GF-D8 (cell line): ENCODE data around the gene GPSM1.

Experiments
- DNase-seq: peaks from one replicate; lab custom pipeline; 2025; lab: John Stamatoyannopoulos, UW

GPSM1 gene

DNA sequence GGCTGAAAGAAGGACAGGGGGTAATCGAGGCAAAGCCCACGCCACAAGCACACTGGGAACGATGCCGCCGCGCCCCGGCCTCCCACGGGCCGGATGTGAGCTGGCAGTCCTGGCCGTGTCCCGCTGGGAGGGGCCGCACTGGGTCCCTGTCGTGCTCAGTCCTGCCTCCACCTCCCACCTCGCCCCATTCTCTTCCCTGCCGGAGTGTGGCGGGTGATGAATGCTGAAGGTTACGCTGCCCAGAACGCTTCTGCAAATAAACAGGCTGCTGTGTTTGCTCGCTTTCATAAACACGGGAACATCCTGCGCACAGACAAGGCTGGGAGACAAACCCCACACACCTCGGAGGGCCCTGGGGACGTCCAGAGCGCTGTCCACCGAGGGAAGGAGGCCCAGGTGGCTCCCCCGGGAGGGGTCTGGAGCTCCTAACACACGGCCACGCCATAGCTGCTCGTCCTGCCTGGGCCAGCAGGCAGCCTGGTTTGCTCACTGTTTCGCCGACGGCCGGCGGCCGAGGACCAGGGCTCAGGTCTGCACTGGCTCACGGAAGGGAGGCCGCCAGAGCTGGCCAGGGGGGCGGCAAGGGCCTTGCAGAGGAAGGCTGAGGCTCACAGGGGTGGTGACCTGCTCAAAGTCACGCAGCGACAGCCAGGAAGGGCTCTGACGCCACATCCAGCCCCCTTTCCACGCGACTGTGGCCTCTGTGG, 33.9 kb downstream of the GPSM1 start:
- no peak for DNase-seq

DNA sequence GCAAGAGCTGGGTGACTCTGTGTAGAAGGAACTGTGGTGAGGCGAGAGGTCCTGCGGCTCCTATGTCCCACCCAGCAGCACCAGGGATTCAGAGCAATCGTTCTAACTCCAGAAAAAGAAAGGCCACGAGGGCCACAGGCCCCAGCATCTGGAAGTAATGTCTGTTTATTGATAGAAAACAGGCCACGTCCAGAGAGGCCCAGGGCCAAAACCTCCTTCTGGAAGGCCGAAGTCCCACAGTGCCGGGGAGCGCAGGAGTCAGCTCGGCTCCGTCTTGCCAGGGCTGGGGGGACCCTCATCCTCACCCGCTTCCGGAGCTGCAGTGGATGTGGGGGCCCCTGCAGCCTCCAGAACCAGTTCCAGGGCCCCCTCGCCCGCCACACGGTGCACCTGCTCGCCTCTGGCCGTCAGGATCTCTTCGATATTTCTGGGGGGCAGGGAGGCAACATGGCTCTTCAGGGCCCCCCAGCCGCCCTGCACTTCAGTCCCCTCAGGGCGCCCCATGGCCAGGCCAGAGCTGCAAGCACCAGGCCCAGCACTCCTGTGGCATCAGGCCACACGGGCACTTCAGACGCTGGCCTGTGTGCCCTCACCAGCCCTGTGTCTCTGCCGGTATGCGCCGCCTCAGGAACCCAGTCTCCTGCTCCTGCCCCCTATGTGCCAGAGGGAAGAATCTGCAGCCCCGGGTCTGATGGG, 34.6 kb downstream of the GPSM1 start:
- DNase-seq = no peak

DNA sequence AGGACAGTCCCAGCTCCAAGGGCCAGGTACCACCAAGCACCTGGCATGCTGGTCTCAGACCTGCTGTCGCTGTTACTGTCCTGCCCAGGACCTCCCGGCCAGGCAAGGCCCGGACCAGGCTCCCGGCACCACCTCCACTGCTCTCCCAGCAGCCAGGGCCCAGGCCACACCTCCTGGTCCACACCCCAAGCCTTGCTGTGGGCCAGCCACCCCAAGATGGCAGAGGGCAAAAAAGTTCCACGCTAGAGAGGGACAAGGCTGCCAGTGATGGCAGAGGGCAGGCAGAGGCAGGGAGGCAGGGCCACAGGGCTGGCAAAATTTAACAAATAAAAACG, 35.1 kb downstream of the GPSM1 start:
- DNase-seq = no peak

DNA sequence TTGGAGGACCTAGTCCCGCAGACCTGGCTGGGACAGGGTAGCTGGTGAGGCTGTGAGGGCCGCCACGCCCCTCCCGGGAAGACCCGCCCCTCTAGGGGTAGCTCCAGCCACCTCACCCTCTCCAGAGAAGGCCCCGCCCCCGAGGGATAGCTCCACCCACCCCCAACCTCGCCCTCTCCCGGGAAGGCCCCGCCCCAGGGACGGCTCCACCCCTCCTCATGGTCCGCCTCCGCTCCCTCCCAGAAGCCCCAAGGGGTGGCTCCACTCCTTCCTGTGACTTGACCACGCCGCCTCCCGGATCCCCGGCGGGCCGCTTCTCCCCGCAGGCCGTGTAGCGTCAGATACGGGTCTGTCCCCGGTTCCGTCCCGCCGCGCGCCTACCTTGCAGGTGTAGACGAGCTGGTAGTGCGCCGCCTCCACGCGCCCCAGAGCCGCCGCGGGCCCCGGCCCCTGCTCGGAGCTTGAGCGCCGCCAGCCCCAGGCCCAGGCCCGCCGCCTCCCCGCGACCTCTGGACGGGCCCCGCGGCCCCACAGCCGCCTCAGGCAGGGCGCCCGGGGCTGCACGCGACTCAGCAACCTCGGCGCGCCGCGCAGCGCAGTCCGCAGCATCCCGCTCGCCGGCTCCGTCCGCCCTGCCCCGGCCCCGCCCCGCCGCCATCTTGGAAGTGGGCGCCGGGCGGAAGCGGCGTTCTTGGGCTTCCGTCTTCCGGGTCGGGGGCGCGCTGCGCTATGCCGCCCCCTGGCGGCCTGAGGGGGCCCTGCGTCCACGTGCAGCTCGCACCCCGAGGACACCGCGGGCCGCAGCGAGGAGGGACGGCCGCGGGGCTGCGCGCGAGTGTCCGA, 36.0 kb downstream of the GPSM1 start, which contains the start of gene DNLZ:
Gene DNLZ (minus strand): TSS at position 639 of the 843 bp plus-strand sequence. CDS start 30 bp downstream, at position 609.
- DNase-seq = peak; percentile 75

DNA sequence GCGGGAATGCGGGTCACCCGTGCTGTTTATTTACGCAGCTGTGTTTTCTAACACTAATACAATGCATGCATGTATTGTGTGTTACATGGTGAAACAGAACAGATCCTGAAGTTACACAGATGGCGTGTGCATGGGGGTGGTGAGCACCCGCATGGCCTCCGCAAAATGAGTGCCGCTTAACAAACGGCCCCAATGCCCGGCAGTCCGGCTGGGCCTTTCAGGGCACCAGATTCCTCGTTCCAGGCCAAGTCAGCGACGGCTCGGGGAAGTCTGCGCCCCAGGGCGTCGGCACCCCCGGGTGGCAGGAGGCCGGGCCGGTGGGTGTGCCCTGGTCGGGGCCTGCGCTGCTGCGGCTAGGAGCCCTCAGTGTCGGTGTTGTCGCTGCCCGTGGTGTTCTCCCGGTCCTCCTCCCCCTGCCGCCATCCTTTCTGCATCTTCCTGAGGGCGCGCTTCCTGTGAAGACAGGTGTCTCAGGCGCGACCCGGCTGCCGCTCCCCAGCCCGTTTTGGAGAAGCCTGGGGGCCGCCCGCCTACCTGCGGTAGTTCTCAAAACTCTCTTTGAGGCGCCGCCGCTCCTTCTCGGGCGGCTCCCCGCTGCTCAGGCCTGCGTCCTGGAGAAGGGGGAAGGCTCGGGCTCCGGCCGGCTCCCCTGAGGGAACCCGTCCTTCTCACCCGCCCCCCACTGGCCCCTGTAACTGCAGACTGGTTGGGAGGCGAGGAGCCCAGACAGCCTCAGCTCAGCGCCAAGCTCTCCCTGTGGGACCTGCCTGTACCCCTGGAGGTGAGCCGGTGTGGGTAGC, 36.8 kb downstream of the GPSM1 start:
- no peak for DNase-seq

DNA sequence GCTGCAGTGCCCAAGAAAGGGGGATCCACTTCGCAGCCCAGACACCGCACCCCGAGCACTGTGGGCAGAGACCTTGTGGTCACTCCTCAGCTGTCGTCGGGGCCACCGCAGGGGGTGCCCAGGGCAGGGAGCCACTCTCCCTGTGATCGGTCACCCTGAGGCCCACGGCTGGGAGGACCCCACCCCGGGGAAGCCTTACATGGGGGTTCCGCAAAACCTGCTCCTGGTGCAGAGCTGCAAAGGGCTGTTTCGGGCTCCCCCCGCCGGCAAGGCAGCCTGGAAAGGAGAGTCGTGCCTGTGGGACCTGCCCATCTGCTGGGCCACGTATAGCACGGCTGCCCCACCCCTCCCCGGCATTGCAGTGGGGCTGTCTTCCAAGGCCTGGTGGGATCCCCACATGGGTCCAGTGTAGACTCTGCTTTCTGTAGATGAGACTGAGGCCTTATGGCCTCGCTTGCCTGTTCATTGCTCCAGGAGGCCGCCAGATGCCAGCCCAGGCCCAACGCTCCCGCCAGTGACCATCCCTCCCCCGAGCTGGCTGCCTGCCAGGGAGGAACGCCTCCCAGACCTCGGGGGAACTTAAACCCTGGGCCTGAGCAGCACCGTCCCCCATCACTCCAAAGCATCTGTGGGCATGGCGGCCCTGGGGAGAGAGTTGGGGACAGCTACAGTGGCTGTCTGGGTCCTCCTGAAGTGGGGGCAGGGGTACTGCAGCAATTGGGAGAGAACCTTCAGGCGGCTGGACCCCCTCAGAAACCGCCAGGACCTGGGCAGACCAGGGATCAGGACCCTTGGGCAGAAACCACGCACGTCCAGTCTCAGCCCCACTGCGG, 37.8 kb downstream of the GPSM1 start:
- no peak for DNase-seq

DNA sequence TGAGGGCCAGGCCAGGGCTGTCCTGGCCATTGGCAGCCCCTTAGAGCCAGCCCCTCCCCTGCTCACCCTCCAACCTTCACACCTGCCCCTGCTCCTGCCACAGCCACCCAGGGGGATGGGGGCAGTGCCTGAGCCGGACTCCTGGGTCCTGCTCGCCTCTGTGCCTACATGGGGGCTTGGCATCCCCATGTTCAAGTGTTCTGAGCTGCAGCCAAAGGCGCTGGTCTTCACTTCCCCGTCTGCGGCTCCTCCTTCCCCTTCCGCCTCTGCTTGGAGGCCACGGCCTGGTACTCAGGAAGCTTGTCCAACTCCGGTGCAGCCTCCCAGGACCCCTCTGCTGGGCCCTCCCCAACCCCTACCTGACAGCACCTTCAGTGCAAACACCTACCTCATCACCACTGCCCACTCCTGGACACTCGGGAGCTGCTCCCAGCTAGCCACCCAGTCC, 38.5 kb downstream of the GPSM1 start:
- no peak for DNase-seq

DNA sequence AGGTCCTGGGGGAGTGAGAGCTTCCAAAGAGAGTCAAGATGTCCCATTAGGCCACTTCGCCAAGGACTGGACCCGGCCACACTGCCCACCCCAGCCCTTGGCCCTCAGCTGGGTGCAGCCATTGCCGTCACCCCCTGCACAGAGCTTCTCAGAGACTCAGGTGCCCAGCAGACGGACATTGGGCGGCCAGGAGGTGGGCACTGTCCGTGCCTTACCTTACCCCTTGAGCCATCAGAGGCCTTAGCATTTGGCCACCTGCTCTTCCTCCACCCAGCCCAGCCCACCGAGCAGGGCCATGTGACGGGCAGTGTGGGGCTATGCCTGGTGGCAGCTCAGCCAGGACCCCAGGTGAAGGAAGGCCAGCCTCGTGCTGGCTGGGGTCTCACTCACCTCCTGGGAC, 39.5 kb downstream of the GPSM1 start:
- no peak for DNase-seq

DNA sequence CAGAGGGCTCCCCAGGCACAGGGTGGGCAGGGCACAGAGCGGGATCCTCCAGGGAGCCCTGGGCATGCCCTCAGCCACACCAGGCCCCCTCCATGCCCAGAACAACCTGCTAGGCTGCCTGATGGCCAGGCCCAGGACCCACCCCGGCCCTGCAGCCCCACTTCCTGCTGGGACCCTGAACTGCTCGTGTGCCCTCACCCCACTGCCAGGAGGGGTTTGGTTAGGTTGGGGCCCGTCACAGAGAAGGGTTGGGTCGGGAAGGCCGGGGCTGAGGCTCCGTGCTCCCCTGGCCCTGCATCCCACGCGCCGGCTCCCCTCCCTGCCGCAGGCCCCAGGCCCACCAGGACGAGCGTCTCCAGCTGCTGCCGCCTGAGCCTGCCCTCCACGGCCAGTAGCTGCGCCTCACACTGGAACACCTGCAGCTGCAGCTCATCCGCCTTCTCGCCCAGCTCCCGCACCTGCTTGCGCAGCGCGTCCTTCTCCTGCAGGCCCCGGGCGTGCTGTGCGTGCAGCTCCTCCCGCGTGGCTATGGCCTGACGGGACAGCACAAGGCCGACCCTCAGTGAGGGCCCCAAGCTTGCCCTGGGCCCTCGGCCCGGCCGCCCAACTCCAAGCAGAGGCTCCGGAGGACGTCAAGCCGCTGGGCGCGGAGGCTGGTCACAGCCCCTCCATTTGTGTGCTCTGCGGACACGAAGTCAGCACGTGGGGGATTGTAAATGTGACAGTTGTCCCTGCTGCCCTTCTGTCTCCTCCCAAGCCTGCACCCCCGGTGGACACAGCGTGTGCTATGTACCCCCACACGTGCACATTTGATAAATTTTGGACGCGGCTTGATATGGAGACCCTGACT, 40.2 kb downstream of the GPSM1 start:
- DNase-seq = no peak

DNA sequence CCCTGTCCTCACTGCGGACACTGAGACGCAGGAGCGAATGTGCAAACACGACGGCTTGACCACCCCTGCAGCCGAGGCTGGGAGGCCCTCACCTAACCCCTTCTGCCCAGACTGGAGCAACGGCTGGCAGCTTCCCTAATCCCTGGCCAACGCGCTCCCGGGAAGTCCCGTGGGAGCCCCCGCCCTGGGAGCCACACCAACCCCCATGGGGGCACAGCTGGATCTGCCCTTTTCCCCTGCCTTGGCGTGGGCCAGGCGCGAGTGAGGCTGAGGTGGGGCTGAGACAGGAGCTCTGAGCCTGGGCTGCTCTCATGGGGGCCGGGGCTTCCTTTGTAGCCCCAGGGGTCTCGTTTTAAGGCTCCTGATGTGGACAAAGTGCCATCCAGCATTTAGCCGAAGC, 40.9 kb downstream of the GPSM1 start:
- no peak for DNase-seq

DNA sequence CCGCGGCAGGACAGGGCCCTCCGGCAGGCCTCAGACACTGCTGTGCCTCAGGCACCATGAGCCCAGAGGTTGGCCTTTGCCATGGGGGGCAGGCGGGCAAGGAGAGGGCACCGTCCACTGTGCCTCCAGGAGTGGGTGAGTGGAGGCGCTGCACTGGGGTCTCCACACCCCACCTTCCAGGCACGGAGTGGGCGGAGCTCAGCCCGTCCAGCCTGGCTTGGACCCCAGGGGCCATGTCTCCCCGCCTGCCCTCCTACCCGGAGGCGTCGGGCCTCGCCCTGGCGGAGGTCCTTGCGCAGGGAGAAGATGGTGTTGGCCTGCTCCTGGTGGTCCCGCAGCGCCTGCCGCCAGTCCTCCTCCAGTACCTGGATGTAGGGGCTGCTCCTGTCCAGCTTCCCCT, 42.7 kb downstream of the GPSM1 start:
- no peak for DNase-seq

DNA sequence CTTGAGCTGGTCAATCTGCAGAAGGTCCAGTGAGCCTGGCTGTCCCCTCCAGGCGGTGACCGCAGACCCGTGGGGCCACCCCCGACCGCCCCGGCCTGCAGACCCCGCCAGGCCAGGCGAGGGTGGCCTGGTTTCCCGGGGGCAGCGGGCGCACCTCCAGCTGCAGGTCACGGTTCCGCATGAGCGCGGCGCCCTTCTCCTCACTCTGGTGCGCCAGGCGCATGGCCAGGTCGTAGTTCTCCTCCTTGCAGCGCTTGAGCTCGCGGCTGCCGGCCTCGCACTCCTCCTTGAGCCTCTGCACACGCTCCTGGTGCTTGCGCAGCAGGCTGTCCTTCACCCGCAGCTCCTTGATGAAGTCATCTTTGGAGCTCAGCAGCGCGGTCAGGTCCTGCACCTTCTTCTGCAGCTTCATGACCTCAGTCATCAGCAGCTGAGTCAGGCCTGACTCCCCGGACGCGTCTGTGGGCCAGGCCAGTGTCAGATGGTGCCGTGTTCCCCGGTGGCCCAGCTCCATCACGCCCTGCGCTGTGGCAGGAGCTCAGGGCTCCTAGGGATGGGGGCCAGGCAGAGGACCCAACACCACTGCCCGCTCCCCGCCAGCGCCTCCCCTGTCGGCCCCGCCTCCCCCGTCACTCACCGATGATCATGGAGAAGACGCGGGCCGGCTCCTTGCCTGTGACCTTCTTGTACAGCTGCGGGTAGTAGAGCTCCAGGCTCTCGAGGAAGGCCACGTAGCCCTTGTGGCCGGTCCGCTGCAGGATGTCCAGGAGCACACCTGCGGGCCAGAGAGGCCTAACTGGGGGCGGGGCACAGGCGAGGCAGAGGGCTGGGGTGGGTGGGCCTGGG, 43.6 kb downstream of the GPSM1 start:
- no peak for DNase-seq

DNA sequence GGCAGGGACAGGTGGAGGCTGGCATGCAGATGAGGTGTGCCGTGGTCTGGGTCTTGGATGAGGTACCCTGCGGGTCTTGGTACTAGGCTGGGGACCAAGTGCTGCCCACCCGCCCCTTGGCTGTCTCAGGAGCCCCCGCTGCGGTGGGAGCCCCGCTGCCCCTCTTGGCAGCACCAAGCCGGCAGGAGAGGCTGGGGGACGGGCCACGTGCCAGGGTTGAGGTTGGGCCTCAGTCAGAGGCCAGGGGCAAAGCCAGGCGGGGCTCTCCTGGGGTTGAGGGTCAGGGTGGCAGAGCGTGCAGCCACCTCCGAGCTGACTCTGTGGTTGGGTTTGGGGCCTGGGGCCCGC, 44.2 kb downstream of the GPSM1 start:
- no peak for DNase-seq

DNA sequence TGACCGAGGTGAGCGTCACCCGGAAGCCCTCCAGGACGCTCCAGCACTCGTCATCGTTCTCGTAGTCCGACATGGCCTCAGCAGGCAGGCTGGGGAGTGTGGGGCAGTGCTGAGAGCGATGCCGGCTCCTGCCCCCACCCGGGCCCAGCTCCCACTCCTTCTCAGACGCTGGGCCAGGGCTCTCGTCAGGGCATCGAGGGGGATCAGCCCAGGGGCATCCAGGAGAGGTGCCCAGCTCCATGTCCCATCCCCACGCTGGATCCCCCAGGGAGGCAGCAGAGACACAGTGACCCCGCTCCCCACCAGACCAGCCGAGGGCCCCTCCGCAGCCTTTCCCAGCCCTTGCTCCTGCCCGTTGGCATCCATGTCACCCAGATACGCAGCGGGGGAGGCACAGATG, 44.7 kb downstream of the GPSM1 start:
- no peak for DNase-seq

DNA sequence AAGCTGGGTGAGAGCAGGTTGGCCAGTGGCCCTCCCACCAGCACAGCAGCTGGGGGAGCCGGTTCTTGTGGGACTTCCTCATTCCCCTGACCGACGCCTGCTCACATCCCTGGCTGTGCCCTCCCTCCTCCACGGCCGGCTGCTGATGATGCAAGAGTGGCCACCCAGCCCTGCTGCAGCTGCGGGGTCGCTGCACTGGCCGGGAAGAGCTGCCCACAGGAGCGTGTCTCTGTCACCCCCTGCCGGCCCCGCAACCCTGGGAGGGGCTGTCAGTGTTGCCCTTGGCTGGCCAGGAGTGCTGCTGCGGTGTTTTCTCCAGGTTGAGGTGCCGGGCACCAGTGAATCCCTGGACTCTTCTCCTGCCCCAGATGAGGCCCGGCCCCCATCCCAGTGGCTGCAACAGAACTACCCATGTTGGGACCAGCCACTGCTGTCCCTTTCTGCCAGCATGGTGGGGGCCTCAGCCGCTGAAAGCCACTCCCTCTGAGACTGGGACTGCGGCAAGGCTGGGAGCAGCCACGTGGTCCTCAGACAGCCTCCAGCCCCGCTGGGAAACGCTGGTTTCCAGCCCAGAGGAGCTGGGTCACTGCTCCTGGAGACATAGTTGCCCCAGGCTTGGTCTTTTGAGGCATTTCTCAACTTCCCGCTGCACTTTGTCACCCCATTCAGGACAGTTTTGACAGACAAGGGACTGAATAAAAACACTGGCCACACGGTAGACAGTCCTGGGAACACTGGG, 45.4 kb downstream of the GPSM1 start:
- DNase-seq = peak; percentile 75

DNA sequence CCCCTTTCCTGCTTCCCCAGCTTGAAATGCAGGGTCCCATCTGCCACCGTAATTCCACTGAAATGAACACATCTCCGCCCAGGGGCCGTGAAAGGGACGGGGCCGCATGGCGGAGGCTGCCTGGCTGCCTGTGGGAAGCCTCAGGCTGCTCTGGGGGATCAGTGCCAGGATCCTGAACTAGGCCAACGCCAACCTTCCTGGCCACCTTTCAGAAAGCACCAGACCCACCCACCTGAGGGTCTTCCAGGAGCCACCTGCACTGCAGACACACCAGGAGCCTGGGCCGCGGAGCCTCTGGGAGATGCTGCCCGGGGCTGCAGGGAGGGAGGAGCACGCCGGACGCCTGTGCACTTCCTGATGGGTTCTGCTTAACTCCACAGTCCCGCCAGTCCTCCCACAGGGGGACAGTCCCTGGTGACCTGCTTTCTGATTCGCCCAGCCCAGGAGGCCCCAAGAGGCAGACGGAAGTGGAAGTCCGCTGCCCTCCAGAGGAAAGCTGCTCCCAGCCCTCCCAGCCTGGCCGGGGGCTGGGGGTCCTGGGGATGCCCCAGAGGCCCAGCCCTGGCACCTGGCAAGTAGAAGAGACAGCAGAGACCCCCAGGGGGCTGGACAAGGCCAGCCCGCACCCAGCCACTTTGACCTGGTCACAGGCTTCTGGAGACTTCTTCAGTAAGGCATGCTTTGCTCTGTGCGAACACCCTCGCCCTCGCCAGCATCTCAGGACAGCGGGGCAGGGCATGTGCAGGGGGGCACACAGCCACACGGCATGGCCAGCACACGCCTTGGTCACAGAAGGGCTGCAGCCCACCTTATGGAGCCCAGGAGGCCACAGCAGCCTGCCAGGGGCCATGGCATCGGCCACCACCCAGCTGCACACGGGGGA, 46.2 kb downstream of the GPSM1 start, which contains the start of gene CARD9:
Gene CARD9 (minus strand): TSS at position 370 of the 883 bp plus-strand sequence. CDS start 1,591 bp downstream, outside the sequence.
- DNase-seq = peak; percentile 72

DNA sequence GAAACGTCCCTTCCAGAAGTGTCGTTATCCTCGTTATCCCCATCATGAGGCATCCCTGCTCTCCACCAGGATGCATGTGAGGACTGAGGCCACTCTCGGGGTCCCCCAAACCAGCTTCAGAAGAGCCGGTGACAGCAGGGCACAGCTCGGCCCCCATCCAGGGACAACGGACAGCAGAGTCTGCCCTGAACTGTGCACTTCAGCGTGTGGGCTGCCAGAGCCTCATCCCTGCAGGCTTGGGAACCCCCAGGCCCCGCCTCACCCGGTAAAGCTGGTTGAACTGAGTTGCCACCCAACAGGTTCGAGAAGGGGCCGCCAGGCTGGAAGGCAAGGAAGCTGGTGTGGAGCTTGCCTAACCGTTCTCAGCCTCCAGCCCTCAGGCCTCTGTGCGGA, 46.8 kb downstream of the GPSM1 start:
- DNase-seq = no peak
